HepG2 (cell line): ENCODE data around the gene NSMF. TPM values are rescaled to one million over a fixed set of nuclear protein-coding genes. Genes with fewer than 3 reads are reported as not detected.

Experiments used
- ADNP ChIP-seq: sonication (generic); formaldehyde crosslinking; IDR thresholded peaks from 2 replicates; pipeline ENCODE4 v1.4.0; 2020; ENCODE audit warnings: missing genetic modification reagents
- ARID2 ChIP-seq: sonication (generic); formaldehyde crosslinking; IDR thresholded peaks from 2 replicates; pipeline ENCODE4 v1.8.1; 2022; ENCODE audit warnings: mild to moderate bottlenecking, missing genetic modification reagents, borderline replicate concordance
- FOXA3 ChIP-seq: IDR thresholded peaks from 2 replicates; pipeline ENCODE4 v1.6.1; 2016; ENCODE audit warnings: missing genetic modification reagents, missing compliant biosample characterization
- FOXK2 ChIP-seq: fragments of 450-650 bp; IDR thresholded peaks from 2 replicates; pipeline ENCODE4 v1.6.1; 2016
- GLI4 ChIP-seq: sonication (generic); formaldehyde crosslinking; IDR thresholded peaks from 2 replicates; pipeline ENCODE4 v1.5.1; 2020; ENCODE audit warnings: missing genetic modification reagents, mild to moderate bottlenecking, moderate library complexity, borderline replicate concordance
- HNRNPH1 ChIP-seq: fragments of 200-400 bp; formaldehyde crosslinking; optimal IDR thresholded peaks from 2 replicates; pipeline ENCODE3; 2017; ENCODE audit warnings: mild to moderate bottlenecking, low read depth, low read length
- NFATC3 ChIP-seq: sonication (generic); formaldehyde crosslinking; IDR thresholded peaks from 2 replicates; pipeline ENCODE4 v1.5.1; 2020; ENCODE audit warnings: mild to moderate bottlenecking, missing genetic modification reagents
- NRL ChIP-seq: sonication (generic); formaldehyde crosslinking; IDR thresholded peaks from 2 replicates; pipeline ENCODE4 v1.5.0; 2020; ENCODE audit warnings: missing genetic modification reagents, mild to moderate bottlenecking, moderate library complexity, borderline replicate concordance
- REPIN1 ChIP-seq: sonication (generic); formaldehyde crosslinking; IDR thresholded peaks from 2 replicates; pipeline ENCODE4 v1.8.0; 2022; ENCODE audit warnings: missing genetic modification reagents, low read depth, mild to moderate bottlenecking, borderline replicate concordance
- SAFB2 ChIP-seq: sonication (generic); formaldehyde crosslinking; IDR thresholded peaks from 2 replicates; pipeline ENCODE4 v1.5.1; 2020; ENCODE audit warnings: missing genetic modification reagents, low read depth, mild to moderate bottlenecking, borderline replicate concordance
- SIN3A ChIP-seq: IDR thresholded peaks from 2 replicates; pipeline ENCODE4 v1.6.1; 2011; ENCODE audit warnings: low read depth, mild to moderate bottlenecking, control low read depth, low read length, borderline replicate concordance
- ZNF281 ChIP-seq: sonication (generic); formaldehyde crosslinking; IDR thresholded peaks from 2 replicates; pipeline ENCODE4 v1.4.0; 2020; ENCODE audit warnings: missing genetic modification reagents, borderline replicate concordance
- polyA plus RNA-seq, 8 experiments: library from polyadenylated mRNA; depleted of rRNA in 3 of 8; stranded (reverse) in 7 of 8; unstranded in 1 of 8; fragments of >200 nt; fragmentation: Illumina TruSeq in 4 of 8; extraction: Trizol in 4 of 8; gene quantifications; 2 replicates each; pipeline versions ENCODE4 v1.2.1 to v1.2.3, GENCODE V29; 2011 to 2016; ENCODE audit warnings: low read depth in 4 of 8, missing spikeins in 1 of 8, mixed read lengths in 1 of 8; ENCODE audit not compliant: insufficient read depth in 1 of 8
- total RNA-seq, 5 experiments: library from RNA; depleted of rRNA; stranded (reverse); fragments of >200 nt; fragmentation: Illumina TruSeq; extraction: Trizol; gene quantifications; 2 replicates each; pipeline ENCODE4 v1.2.3, GENCODE V29; 2016; ENCODE audit warnings: low read depth in 1 of 5
- TF ChIP-seq, protein P1 (sequence below): sonication (generic); formaldehyde crosslinking; IDR thresholded peaks from 2 replicates; pipeline ENCODE4 v1.4.0; 2020; ENCODE audit warnings: missing genetic modification reagents, mild to moderate bottlenecking, borderline replicate concordance
- TF ChIP-seq, protein P2 (sequence below): sonication (generic); formaldehyde crosslinking; IDR thresholded peaks from 2 replicates; pipeline ENCODE4 v1.4.0; 2020; ENCODE audit warnings: missing genetic modification reagents
- TF ChIP-seq, protein P3 (sequence below): sonication (generic); formaldehyde crosslinking; IDR thresholded peaks from 2 replicates; pipeline ENCODE4 v1.4.0; 2020; ENCODE audit warnings: mild to moderate bottlenecking, missing genetic modification reagents

Gene NSMF
- total and polyA plus RNA-seq, 2 of the 13 experiments (the other 11 are each of a cell fraction or from before 2014, with no cell fraction given) = 44.3 to 183 TPM

DNA sequence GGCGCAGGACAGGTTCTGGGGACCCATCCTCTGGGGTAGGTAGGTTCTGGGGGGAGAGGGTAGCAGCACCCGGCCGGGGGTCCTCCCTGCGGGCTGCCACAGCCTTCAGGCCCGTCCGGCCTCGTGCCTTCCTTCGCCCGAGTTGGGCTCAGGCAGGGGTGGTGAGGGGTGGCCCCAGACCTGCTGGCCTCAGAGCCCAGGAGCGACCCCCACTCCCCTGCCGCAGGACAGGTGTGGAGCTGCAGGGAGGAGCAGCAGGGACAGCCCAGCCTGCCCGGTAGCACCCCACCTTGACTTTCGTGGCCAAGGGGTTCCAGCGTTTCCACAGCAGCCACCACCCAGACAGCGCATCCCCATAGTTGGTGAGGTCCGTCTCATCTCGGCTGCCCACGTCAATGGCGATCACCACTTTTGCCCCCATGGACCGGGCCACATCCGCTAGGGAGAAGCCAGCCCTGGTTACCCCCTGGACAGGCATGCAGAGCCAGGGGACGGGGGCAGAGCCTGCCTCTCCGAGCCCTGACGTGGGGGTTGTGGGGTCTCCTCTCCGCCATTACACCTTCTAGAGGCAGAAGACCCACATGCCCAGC is 3.4 kb upstream of the NSMF start (continued):
- TF ChIP-seq, protein P1, sequence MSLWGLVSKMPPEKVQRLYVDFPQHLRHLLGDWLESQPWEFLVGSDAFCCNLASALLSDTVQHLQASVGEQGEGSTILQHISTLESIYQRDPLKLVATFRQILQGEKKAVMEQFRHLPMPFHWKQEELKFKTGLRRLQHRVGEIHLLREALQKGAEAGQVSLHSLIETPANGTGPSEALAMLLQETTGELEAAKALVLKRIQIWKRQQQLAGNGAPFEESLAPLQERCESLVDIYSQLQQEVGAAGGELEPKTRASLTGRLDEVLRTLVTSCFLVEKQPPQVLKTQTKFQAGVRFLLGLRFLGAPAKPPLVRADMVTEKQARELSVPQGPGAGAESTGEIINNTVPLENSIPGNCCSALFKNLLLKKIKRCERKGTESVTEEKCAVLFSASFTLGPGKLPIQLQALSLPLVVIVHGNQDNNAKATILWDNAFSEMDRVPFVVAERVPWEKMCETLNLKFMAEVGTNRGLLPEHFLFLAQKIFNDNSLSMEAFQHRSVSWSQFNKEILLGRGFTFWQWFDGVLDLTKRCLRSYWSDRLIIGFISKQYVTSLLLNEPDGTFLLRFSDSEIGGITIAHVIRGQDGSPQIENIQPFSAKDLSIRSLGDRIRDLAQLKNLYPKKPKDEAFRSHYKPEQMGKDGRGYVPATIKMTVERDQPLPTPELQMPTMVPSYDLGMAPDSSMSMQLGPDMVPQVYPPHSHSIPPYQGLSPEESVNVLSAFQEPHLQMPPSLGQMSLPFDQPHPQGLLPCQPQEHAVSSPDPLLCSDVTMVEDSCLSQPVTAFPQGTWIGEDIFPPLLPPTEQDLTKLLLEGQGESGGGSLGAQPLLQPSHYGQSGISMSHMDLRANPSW (CRISPR knock-in tag) = no peak
- no peak for TF ChIP-seq HNRNPH1
- no peak for TF ChIP-seq SIN3A
- TF ChIP-seq GLI4 (CRISPR knock-in tag) = 0 out of 2 replicates have a peak, but pooled peaks have one; percentile 24
- TF ChIP-seq ARID2 (CRISPR knock-in tag) = no peak
- no peak for TF ChIP-seq ADNP
- no peak for TF ChIP-seq ZNF281 (CRISPR knock-in tag)
- TF ChIP-seq, protein P2, sequence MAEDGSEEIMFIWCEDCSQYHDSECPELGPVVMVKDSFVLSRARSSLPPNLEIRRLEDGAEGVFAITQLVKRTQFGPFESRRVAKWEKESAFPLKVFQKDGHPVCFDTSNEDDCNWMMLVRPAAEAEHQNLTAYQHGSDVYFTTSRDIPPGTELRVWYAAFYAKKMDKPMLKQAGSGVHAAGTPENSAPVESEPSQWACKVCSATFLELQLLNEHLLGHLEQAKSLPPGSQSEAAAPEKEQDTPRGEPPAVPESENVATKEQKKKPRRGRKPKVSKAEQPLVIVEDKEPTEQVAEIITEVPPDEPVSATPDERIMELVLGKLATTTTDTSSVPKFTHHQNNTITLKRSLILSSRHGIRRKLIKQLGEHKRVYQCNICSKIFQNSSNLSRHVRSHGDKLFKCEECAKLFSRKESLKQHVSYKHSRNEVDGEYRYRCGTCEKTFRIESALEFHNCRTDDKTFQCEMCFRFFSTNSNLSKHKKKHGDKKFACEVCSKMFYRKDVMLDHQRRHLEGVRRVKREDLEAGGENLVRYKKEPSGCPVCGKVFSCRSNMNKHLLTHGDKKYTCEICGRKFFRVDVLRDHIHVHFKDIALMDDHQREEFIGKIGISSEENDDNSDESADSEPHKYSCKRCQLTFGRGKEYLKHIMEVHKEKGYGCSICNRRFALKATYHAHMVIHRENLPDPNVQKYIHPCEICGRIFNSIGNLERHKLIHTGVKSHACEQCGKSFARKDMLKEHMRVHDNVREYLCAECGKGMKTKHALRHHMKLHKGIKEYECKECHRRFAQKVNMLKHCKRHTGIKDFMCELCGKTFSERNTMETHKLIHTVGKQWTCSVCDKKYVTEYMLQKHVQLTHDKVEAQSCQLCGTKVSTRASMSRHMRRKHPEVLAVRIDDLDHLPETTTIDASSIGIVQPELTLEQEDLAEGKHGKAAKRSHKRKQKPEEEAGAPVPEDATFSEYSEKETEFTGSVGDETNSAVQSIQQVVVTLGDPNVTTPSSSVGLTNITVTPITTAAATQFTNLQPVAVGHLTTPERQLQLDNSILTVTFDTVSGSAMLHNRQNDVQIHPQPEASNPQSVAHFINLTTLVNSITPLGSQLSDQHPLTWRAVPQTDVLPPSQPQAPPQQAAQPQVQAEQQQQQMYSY (CRISPR knock-in tag) = no peak
- TF ChIP-seq NRL (CRISPR knock-in tag) = 0 out of 2 replicates have a peak, but pooled peaks have one; percentile 3
- TF ChIP-seq, protein P3, sequence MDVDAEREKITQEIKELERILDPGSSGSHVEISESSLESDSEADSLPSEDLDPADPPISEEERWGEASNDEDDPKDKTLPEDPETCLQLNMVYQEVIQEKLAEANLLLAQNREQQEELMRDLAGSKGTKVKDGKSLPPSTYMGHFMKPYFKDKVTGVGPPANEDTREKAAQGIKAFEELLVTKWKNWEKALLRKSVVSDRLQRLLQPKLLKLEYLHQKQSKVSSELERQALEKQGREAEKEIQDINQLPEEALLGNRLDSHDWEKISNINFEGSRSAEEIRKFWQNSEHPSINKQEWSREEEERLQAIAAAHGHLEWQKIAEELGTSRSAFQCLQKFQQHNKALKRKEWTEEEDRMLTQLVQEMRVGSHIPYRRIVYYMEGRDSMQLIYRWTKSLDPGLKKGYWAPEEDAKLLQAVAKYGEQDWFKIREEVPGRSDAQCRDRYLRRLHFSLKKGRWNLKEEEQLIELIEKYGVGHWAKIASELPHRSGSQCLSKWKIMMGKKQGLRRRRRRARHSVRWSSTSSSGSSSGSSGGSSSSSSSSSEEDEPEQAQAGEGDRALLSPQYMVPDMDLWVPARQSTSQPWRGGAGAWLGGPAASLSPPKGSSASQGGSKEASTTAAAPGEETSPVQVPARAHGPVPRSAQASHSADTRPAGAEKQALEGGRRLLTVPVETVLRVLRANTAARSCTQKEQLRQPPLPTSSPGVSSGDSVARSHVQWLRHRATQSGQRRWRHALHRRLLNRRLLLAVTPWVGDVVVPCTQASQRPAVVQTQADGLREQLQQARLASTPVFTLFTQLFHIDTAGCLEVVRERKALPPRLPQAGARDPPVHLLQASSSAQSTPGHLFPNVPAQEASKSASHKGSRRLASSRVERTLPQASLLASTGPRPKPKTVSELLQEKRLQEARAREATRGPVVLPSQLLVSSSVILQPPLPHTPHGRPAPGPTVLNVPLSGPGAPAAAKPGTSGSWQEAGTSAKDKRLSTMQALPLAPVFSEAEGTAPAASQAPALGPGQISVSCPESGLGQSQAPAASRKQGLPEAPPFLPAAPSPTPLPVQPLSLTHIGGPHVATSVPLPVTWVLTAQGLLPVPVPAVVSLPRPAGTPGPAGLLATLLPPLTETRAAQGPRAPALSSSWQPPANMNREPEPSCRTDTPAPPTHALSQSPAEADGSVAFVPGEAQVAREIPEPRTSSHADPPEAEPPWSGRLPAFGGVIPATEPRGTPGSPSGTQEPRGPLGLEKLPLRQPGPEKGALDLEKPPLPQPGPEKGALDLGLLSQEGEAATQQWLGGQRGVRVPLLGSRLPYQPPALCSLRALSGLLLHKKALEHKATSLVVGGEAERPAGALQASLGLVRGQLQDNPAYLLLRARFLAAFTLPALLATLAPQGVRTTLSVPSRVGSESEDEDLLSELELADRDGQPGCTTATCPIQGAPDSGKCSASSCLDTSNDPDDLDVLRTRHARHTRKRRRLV (CRISPR knock-in tag) = no peak
- no peak for TF ChIP-seq NFATC3
- TF ChIP-seq SAFB2 (CRISPR knock-in tag) = no peak
- no peak for TF ChIP-seq FOXK2
- no peak for TF ChIP-seq FOXA3
- no peak for TF ChIP-seq REPIN1
